NB4 (cell line): ENCODE results near the gene MBNL2.

ENCODE experiments used
- DNase-seq: peaks from one replicate; pipeline ENCODE4 v3.0.0; 2010; ENCODE audit warnings: low read depth
- H3K4me3 ChIP-seq: one replicate; pipeline ENCODE4 v1.5.1; 2011; ENCODE audit warnings: mild to moderate bottlenecking, low read depth, low read length, moderate library complexity
- MYC ChIP-seq: IDR thresholded peaks from 2 replicates; pipeline ENCODE4 v1.6.1; 2011; ENCODE audit warnings: low read depth, low read length
- POLR2A ChIP-seq: IDR thresholded peaks from 2 replicates; pipeline ENCODE4 v1.6.1; 2011; ENCODE audit warnings: mild to moderate bottlenecking; ENCODE audit not compliant: insufficient read length; ENCODE audit errors: extremely low read depth
- TF ChIP-seq, protein P1 (sequence below): IDR thresholded peaks from one replicate; pipeline ENCODE4 v1.5.1; 2012; ENCODE audit warnings: low read depth, low read length
- TF ChIP-seq, protein P2 (sequence below): IDR thresholded peaks from 2 replicates; pipeline ENCODE4 v1.6.1; 2011; ENCODE audit warnings: low read depth, low read length

MBNL2 gene, protein sequence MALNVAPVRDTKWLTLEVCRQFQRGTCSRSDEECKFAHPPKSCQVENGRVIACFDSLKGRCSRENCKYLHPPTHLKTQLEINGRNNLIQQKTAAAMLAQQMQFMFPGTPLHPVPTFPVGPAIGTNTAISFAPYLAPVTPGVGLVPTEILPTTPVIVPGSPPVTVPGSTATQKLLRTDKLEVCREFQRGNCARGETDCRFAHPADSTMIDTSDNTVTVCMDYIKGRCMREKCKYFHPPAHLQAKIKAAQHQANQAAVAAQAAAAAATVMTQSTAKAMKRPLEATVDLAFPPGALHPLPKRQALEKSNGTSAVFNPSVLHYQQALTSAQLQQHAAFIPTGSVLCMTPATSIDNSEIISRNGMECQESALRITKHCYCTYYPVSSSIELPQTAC

DNA sequence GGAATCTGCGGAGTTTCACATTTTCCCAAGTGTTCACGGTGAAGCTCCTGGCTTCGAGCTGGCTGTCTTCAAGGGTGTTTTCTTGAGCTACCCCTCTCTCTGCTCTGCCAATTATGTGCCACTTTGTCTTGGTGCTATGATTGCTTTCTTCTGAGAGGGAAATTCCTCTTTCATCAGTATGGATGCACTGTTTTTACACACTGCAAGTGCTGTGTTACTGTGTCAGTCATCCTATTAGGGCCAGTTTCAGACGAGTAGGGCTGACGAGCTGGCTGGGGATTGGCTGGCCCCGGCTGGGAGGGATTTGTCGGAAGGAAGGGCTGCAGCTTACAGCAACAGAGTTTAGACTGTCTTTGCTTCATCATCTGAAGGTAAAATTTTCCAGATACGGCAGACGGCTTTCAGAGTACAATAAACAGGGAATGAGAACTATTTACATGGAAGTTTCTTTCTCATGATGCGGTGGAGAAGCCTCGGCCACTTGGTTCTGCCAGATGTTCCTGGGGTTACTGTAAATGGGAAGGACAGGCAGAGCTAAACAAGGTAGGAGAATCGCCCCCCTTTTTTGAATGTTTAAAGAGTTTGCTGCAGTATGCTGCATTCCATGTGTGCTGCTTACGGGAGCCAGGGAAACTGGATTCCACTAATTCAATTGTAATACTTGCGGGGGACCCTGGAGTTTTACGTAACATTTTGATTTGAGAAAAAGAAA is at the start of gene MBNL2:
Gene MBNL2 (plus strand): TSS at position 345 of the 712 bp plus-strand sequence. CDS start 53,903 bp downstream, outside the sequence.
- DNase-seq, result peak; percentile 93
- peak within 1 kb of the TSS; percentile 79 for H3K4me3 ChIP-seq
- no peak for TF ChIP-seq MYC
- TF ChIP-seq, protein P1, sequence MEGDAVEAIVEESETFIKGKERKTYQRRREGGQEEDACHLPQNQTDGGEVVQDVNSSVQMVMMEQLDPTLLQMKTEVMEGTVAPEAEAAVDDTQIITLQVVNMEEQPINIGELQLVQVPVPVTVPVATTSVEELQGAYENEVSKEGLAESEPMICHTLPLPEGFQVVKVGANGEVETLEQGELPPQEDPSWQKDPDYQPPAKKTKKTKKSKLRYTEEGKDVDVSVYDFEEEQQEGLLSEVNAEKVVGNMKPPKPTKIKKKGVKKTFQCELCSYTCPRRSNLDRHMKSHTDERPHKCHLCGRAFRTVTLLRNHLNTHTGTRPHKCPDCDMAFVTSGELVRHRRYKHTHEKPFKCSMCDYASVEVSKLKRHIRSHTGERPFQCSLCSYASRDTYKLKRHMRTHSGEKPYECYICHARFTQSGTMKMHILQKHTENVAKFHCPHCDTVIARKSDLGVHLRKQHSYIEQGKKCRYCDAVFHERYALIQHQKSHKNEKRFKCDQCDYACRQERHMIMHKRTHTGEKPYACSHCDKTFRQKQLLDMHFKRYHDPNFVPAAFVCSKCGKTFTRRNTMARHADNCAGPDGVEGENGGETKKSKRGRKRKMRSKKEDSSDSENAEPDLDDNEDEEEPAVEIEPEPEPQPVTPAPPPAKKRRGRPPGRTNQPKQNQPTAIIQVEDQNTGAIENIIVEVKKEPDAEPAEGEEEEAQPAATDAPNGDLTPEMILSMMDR, result no peak
- TF ChIP-seq, protein P2, sequence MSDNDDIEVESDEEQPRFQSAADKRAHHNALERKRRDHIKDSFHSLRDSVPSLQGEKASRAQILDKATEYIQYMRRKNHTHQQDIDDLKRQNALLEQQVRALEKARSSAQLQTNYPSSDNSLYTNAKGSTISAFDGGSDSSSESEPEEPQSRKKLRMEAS, result peak; percentile 32; the same call in 1 of the 2 replicates
- TF ChIP-seq POLR2A, result peak; percentile 56

DNA sequence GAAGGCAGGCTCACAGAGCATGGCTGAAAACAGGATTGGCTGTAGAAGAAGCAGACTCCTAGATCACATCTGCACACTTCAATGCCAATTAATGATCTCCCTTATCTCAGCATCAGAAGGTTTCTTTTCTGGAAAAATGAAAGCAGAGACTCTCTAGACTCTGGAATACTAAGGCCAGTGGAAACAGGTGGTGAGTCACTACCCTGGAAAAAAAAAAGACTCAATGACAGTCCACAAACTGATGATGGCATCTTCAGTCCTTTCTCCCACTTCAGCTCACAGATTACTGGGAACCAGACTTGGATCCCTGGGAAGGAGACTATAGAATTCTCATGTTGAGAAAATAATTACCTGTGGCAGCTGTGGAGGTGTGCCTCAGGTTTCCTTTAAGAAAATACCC is 47.5 kb upstream of the MBNL2 start:
- DNase-seq, result no peak
- no peak overlapping the region for H3K4me3 ChIP-seq
- TF ChIP-seq, protein P1, result no peak
- TF ChIP-seq, protein P2, result no peak
- TF ChIP-seq MYC (no peak), POLR2A (no peak)

DNA sequence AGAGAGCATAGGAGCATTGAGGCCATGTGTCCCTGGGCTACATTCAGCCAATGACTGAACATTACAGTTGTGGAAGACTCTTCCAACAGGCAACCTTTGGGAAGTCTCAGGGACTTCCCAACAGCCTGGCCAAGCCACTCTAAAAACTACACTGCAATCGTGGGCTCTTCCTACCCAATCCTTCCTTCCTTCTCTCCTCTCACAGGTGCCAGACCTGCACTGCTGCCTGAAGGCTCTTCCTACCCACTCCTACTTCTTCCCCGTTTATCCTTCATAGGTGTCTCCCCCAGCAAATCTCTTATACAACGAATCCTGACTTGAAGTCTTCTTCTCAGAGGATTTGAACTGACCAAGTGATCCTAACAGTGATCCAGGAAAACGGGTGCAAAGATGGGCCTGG is 47.1 kb upstream of the MBNL2 start:
- TF ChIP-seq POLR2A, result no peak
- TF ChIP-seq, protein P2, result no peak
- TF ChIP-seq, protein P1, result no peak
- TF ChIP-seq MYC, result no peak
- DNase-seq, result no peak
- H3K4me3 ChIP-seq, result no peak overlapping the region

DNA sequence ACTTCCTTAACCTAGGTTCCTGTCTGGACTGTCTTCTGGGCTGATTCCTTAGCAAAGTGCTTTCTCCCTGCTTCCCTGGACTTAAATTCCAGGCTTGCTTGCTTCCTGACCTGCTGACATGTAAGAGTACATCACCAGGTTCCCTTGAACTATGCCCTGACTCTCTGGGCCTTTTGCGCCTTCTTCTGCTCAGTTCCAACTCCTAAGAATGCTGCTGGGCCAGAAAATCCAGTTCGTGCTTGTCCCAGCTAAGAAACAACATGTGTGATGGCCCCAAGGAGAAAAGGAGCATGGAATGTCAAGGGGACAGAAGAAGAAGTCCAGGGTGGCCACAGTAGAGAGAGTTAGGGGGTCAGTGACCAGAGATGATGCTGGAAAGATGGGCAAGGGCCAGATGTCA is 42.6 kb upstream of the MBNL2 start:
- H3K4me3 ChIP-seq, result no peak overlapping the region

DNA sequence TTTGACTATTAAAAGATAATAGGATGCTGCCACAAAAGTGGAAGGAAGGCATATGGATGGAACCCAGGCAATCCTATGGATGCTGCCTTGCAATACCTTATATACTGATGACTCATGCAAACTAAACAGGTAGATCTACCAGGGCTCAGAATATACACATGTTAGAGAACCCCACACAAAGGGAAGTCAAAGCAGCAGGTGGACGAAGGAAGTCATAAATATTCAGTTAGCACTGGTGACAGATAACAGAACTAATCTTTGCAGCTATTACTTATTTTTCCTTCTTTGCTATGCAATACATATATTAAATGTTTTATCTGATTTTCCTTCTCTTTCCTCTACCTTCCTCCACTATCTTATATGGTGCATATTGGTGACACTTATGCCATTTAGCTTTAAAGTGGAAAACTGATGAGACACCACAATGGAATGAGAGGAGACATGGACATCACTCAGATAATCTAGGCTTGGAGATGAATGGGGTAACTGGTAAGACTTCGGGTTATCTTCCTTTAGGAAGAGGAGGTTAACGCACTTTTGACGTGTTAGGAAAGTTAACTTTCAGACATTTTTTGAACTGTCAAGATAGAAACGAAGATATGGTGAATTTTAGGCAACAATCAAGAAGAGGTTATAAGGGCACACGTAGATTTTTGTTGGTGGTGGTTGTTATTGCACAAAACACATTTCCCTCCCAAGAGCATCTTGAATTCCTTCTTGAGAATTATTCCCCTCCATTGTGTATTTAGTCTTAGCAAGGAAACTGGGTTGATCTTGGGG is 39.8 kb upstream of the MBNL2 start:
- no peak overlapping the region for H3K4me3 ChIP-seq
- TF ChIP-seq MYC (no peak), POLR2A (no peak)
- TF ChIP-seq, protein P2, result no peak
- TF ChIP-seq, protein P1, result no peak
- no peak for DNase-seq

More for the DNA sequence above, 42.6 kb upstream of the MBNL2 start:
- no peak for DNase-seq
- TF ChIP-seq MYC (no peak), POLR2A (no peak)
- TF ChIP-seq, protein P1, result no peak
- TF ChIP-seq, protein P2, result no peak
